IPS-NIHi7 (cell line): ENCODE results near the gene DIRAS1.
"Not testable (repeated sequence)": the region's sequence is repeated elsewhere in the genome, so short reads cannot be mapped to it uniquely, and the experiment has no call there.

ENCODE experiments used
- DNase-seq: peaks from one replicate; pipeline ENCODE4 v3.0.0; 2012; ENCODE audit warnings: mixed read lengths; ENCODE audit errors: extremely low spot score

The DIRAS1 gene

GRCh38 chr19:2726904-2727639 lies 5.9 kb upstream of the DIRAS1 start:
- no peak for DNase-seq

- DNase-seq, result no peak
Measured at GRCh38 chr19:2726160-2726855, 5.1 kb upstream of the DIRAS1 start.

DNA sequence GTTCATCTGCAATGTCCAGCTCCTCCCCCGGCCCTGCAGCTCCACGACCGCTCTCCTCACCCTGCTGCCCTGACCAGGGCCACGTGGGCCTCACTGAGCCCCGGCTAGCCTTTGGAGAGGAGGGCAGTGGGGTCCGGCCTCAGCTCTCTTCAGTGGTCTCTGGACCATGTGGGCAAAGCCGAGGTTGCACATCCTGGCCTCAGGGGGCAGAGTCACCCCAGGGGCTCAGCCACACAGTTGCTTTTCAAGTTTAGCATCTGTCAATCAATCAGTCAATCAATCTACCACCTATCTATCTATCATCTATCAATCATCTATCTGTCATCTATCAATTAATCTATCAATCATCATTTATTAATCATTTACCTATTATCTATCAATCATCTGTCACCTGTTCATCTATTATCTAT lies 3.0 kb upstream of the DIRAS1 start:
- no peak for DNase-seq

GRCh38 chr19:2723747-2724146 lies 2.6 kb upstream of the DIRAS1 start:
- DNase-seq, result no peak

DNA sequence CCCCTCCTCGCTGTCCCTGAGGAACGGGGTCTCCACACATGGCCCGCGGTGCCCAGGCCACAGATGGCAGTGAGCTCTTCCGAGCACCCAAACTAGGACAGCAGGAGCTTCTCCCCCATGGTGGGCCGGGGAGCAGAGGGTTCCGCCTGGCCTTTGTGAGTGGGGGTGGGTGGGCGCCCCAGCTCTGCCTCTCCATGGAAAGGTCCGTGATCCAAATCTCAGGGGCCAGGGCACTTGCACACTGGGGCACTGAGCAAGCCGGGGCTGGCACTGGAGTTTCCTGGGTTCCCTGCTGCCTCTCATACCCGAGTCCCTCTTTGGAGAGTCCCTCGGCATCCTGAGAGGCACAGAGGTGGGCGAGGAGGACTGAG lies 2.2 kb upstream of the DIRAS1 start:
- DNase-seq, result no peak

GRCh38 chr19:2722541-2723344 lies 1.6 kb upstream of the DIRAS1 start:
- no peak for DNase-seq

GRCh38 chr19:2721570-2722540 lies 683 bp upstream of the DIRAS1 start:
- peak; percentile 38 for DNase-seq

DNA sequence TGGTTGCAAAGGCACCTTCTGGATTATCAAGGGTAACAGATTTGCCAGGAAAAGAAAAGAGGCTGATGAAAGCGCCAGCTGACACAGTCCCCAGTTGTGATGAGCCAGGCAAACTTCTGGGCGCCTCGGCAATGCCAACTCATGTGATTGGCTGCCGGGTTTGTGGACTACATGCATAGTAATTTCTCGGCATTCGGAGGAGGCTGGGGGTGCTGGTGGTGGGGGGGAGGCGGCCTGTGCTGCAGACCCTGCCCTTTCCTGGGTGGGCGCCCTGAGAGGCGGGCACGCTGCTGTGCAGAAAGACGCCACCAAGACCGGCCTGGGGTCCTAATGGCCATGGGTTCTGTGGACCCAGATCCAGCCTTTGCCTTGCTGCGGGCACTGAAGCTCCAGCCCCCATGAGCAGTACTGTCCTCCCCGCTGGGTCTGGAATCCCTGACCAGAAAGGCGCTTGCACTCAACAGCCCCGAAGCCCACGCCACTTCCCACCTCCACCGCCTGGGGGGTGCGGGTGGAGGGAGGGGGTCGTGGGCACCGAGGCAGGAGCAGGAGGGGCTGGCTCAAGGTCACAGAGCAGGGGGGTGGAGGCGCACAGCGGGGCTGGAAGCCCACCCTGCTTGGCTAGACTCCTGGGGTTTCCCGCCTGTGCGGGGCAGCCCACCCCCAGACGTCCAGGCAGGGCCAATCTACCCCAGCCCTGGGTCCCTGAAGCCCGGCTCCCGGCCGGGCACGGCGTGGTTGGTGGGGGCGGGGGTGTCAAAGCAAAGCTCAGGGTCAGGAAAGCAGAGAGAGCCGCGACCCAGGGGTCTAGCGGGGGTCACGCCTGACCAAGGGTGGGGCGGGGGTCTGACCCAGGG lies 1.0 kb downstream of the DIRAS1 start:
- DNase-seq, result peak; percentile 66

DNA sequence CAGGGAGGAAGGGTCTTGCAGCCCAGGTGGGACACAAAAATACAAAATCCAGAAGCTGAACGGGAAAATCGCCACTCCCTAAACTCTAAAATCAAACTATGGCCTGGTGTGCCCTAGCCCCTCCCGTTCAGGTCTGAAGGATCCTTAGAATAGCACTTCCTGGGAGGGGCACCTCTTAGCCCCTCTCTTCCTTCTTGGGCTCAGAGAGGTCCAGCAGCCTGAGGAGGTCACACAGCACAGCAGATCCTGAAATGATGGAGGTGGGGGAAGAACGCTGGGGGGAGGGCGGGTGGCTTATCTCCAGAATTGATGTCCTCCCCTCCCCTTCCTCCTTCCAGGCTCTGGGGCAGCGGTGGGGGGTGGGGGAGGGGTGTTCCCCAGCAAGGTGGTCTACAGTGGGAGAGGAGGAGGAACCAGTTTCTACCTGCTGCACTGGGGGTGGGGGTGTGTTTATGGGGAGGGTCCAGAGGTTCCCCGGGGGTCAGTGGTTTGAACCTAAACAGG lies 1.9 kb downstream of the DIRAS1 start:
- no peak for DNase-seq

DNA sequence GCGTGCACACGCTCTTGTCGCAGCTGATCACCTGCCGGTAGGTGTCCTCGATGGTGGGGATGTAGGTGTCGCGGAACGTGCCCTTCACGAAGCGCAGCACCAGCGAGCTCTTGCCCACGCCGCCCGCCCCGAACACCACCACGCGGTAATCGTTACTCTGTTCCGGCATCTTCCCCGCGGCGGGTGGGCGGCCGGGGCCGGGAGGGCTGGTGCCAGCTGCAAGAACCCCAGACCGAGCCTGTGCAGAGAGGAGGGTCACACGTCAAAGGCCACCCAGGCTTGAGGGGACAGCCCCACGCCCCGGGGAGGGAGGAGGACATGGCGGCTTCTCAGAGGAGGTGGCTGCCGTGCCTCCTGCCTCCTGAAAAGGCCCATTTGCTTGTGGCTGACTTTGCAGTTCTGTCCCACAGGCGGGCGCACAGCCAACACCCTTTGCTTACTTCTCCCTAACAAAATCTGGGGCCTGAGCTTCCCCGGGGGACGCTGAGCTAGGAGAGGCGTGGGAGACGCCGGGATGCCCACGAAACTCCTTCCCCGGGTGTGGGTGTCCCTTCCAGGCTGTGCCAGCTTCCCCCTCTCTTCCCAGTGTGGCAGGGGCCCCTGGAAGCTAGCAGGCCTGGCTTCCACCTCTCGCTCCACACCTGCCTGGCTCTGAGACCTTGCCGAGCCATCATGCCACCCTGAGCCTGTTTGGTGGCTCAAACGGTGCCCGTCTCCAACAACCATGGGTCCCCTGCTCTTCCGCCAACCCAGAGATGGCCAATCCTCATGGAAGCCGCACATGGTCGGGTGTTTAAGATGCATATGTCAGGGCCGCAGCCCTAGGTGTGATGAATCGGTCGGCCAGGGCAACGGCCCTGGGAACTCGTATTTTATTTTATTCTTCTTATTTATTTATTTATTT lies 3.3 kb downstream of the DIRAS1 start:
- no peak for DNase-seq

DNA sequence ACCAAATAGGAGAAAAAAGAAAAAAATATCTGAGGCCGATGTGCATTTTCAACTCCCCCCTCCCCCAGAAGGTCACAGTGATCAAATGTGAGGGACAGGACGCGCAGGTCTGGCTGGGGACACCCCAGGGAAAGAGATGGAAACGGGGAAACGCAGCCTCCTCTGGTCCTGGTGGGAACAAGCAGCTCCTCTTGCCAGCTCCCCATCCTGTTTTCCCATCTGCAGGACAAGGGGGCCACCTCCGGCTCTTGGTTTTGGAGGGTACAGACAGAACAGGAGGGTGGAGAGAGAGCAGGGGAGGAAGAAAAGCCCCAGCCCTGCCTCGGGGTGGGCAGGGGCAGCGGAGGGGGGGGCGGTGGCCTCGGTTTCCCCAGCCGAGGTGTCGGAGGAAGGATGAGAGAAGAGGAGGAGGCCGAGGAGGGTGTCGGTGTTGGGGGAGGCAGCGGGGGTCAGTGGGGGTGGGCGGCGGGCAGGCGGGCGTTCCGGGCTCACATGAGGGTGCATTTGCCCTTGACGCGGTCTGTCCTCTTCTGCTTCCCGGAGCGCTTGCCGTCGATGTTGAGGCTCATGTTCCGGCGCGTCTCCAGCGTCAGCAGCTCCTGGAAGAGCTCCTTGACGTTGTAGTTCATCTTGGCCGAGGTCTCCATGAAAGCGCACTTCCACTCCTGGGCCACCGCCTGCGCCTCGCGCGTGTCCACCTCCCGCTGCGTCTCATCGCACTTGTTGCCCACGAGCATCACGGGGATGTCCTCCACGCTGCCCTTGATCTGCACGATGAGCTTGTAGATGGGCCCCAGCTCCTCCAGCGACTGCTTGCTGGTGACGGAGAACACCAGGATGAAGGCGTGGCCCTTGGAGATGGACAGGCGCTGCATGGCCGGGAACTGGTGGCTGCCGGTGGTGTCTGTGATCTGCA lies 4.2 kb downstream of the DIRAS1 start:
- no peak for DNase-seq

DNA sequence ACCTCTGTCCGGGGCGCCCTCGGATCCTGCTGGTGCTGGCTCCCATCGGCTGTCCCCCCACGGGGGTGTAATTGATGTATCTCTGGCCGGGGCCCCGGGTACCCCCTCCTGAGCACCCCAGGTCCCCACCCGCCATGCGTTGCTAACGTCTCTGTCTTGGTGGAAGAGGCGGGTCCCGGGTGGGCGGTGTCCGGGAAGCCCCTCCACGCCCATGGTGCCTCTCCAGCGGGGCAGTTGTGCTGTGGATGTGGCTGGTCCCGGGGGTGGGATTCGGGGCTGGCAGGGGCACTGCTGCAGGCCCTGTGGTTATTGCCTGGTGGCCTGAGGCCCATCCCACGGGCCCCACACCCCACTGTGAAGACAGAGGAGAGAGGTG lies 4.9 kb downstream of the DIRAS1 start:
- DNase-seq, result no peak

GRCh38 chr19:2715470-2716274 lies 5.5 kb downstream of the DIRAS1 start:
- DNase-seq, result no peak

GRCh38 chr19:2714531-2715269 lies 6.5 kb downstream of the DIRAS1 start:
- DNase-seq, result no peak

DNA sequence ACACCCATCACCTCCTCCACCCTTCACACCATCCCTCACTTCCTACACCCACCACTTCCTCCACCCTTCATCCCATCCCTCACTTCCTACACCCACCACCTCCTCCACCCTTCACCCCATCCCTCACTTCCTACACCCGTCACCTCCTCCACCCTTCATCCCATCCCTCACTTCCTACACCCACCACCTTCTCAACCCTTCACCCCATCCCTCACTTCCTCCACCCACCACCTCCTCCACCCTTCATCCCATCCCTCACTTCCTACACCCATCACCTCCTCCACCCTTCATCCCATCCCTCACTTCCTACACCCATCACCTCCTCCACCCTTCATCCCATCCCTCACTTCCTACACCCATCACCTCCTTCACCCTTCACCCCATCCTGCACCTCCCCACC lies 7.1 kb downstream of the DIRAS1 start:
- DNase-seq, result not testable (repeated sequence)

DNA sequence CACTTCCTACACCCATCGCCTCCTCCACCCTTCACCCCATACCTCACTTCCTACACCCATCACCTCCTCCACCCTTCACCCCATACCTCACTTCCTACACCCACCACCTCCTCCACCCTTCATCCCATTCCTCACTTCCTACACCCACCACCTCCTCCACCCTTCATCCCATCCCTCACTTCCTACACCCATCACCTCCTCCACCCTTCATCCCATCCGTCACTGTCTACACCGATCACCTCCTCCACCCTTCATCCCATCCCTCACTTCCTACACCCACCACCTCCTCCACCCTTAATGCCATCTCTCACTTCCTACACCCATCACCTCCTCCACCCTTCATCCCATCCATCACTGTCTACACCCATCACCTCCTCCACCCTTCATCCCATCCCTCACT lies 8.0 kb downstream of the DIRAS1 start:
- DNase-seq, result not testable (repeated sequence)

GRCh38 chr19:2711875-2712205 lies 9.3 kb downstream of the DIRAS1 start:
- no peak for DNase-seq
